Measurements from ENCODE around the gene PTPN12.
"Not testable (repeated sequence)": the region's sequence is repeated elsewhere in the genome, so short reads cannot be mapped to it uniquely, and the experiment has no call there.

The PTPN12 gene

GRCh38 chr7:77580762-77581350, 43.8 kb downstream of the PTPN12 start:
- no peak for DNase-seq

GRCh38 chr7:77587272-77587671, 50.2 kb downstream of the PTPN12 start:
- no peak for DNase-seq

- no peak for DNase-seq
Measured at GRCh38 chr7:77600952-77601351, 63.9 kb downstream of the PTPN12 start.

- no peak for DNase-seq
Measured at GRCh38 chr7:77606562-77606961, 69.5 kb downstream of the PTPN12 start.

- no peak for DNase-seq
Measured at GRCh38 chr7:77619314-77619713, 82.2 kb downstream of the PTPN12 start.

- no peak for DNase-seq
Measured at GRCh38 chr7:77626586-77627308, 89.7 kb downstream of the PTPN12 start.

- no peak for DNase-seq
Measured at GRCh38 chr7:77627309-77627676, 90.2 kb downstream of the PTPN12 start.

- no peak for DNase-seq
Measured at GRCh38 chr7:77629797-77630196, 92.7 kb downstream of the PTPN12 start.

GRCh38 chr7:77631820-77632219, 94.7 kb downstream of the PTPN12 start:
- DNase-seq: no peak

- no peak for DNase-seq
Measured at GRCh38 chr7:77644774-77645173, 107.7 kb downstream of the PTPN12 start.

GRCh38 chr7:77648742-77649338, 111.7 kb downstream of the PTPN12 start:
- DNase-seq: no peak

- DNase-seq: no peak
Measured at GRCh38 chr7:77649716-77650349, 112.7 kb downstream of the PTPN12 start.

- no peak for DNase-seq
Measured at GRCh38 chr7:77651575-77652162, 114.6 kb downstream of the PTPN12 start.

- not testable (repeated sequence) for DNase-seq
Measured at GRCh38 chr7:77652826-77653225, 115.7 kb downstream of the PTPN12 start.

GRCh38 chr7:77653572-77653971, 116.5 kb downstream of the PTPN12 start:
- DNase-seq: no peak

GRCh38 chr7:77655356-77655755, 118.3 kb downstream of the PTPN12 start:
- DNase-seq: no peak

- DNase-seq: no peak
Measured at GRCh38 chr7:77655836-77656455, 118.9 kb downstream of the PTPN12 start.

- peak; percentile 11 for DNase-seq
Measured at GRCh38 chr7:77657427-77658224, 120.5 kb downstream of the PTPN12 start.

- no peak for DNase-seq
Measured at GRCh38 chr7:77658928-77659327, 121.8 kb downstream of the PTPN12 start.

- DNase-seq: no peak
Measured at GRCh38 chr7:77661816-77662215, 124.7 kb downstream of the PTPN12 start.

GRCh38 chr7:77662869-77663268, 125.8 kb downstream of the PTPN12 start:
- DNase-seq: no peak

GRCh38 chr7:77664715-77665114, 127.6 kb downstream of the PTPN12 start:
- no peak for DNase-seq
